Esophagus muscularis mucosa (tissue), 4 donors: ENCODE results near the gene CDC16. TPM values are rescaled to one million over a fixed set of nuclear protein-coding genes. Genes with fewer than 3 reads are reported as not detected.

Experiments
- DNase-seq: peaks from one replicate; pipeline ENCODE4 v3.0.0-alpha.2; 2017; ENCODE audit errors: extremely low spot score
- H3K27ac ChIP-seq, 4 donors: fragments of 200-600 bp; sonication (generic); replicated peaks in 1 of 4; 1 replicate in 3 of 4; 2 replicates in 1 of 4; pipeline ENCODE4 v1.5.1; 2016 to 2019; ENCODE audit warnings: mild to moderate bottlenecking in 1 of 4
- H3K27me3 ChIP-seq, 4 donors: fragments of 200-600 bp; sonication (generic); one replicate each; pipeline versions ENCODE4 v1.5.1 to v1.6.0; 2016 to 2019
- H3K36me3 ChIP-seq, 4 donors: fragments of 200-600 bp; sonication (generic); one replicate each; pipeline ENCODE4 v1.5.1; 2016 to 2019
- H3K4me1 ChIP-seq, 4 donors: fragments of 200-600 bp; sonication (generic); one replicate each; pipeline ENCODE4 v1.5.1; 2016 to 2019
- H3K4me3 ChIP-seq, 4 donors: fragments of 200-600 bp; sonication (generic); 1 replicate in 2 of 4; 2 replicates in 2 of 4; pipeline ENCODE4 v1.5.1; 2016 to 2019; ENCODE audit warnings: mild to moderate bottlenecking in 4 of 4, moderate library complexity in 1 of 4
- H3K9me3 ChIP-seq, 4 donors: fragments of 200-600 bp; sonication (generic); 1 replicate in 3 of 4; 2 replicates in 1 of 4; pipeline ENCODE4 v1.5.1; 2016 to 2019
- EP300 ChIP-seq: sonication (generic); formaldehyde crosslinking; IDR thresholded peaks from one replicate; pipeline ENCODE4 v1.6.1; 2017; ENCODE audit warnings: antibody characterized with exemption
- POLR2A ChIP-seq: fragments of 450-650 bp; IDR thresholded peaks from one replicate; pipeline ENCODE4 v1.6.1; 2017; ENCODE audit warnings: antibody characterized with exemption, moderate library complexity, mild to moderate bottlenecking, low read depth
- POLR2AphosphoS5 ChIP-seq, 2 donors: sonication (generic); formaldehyde crosslinking; IDR thresholded peaks; one replicate each; pipeline ENCODE4 v1.6.1; 2017; ENCODE audit warnings: antibody characterized with exemption in 2 of 2
- WGBS: methylation state at CpG from one replicate; pipeline ENCODE4 v1.1.5; 2018; 5-methylcytosine and 5-hydroxymethylcytosine counted together
- intact Hi-C: fragments of 100-400 bp; cut with DNase I; formaldehyde crosslinking; loops from one replicate; pipeline ENCODE4 v1.15.1; 2023
- total RNA-seq, 4 donors: library from RNA; depleted of rRNA; stranded (reverse); fragments of >200 nt; gene quantifications; one replicate each; pipeline versions ENCODE4 v1.1.0 to v1.2.1, GENCODE V29; 2016
- TF ChIP-seq, protein P1 (sequence below), 3 experiments: fragments of 200-600 bp in 2 of 3; fragments of 450-650 bp in 1 of 3; sonication (generic) in 2 of 3; IDR thresholded peaks; one replicate each; pipeline ENCODE4 v1.5.1; 2017 to 2019; ENCODE audit warnings: antibody characterized with exemption in 3 of 3, mild to moderate bottlenecking in 2 of 3, moderate library complexity in 1 of 3

CDC16 gene
- total RNA-seq, 4 donors from 2014 or later, result 33.0 to 55.6 (median 42.5) TPM

DNA sequence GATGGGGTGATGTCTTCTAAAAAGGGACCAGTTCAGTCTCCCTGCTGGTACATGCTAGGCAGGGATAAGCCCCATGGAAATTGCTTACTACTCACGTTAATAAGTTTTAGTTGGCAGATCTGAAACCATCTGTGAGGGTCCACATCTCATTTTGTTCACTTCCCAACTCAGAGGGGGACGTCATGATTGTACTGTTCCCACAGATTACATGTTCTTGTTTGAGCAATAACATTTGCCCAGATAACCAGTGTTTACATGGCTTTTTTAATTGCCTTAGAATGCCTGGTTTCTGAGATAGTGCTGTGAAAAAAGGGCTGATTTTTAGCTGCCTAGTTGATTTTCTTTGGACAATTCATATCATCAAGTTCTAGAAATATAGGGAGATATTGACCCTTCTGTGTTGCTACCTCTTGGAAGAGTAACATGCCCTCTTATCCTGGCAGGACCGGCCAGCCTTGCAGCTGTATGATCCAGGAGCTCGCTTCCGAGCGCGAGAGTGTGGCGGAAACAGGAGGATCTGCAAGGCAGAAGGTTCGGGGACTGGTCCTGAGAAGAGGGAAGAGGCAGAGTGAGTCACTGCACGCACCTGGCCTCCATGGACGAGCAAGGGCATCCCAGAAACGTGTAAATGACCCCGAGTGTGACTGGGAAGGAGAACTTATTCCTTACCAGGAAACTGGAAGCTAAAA, 69.8 kb downstream of the CDC16 start:
- Histone ChIP-seq H3K9me3 (no peaks in the 10 kb centered on the region), H3K4me3 (no peak overlapping the region), H3K4me1 (no peaks in the 10 kb centered on the region), H3K27ac (no peak overlapping the region), H3K27me3 (no peaks in the 10 kb centered on the region), H3K36me3 (peaks cover 29 to 82% (median 67%) of the 10 kb centered on the region in 4 donors)
- TF ChIP-seq POLR2AphosphoS5 (IDR thresholded peaks at IDR 0.05) (no peak), POLR2A (no peak), EP300 (no peak)
- TF ChIP-seq, protein P1, sequence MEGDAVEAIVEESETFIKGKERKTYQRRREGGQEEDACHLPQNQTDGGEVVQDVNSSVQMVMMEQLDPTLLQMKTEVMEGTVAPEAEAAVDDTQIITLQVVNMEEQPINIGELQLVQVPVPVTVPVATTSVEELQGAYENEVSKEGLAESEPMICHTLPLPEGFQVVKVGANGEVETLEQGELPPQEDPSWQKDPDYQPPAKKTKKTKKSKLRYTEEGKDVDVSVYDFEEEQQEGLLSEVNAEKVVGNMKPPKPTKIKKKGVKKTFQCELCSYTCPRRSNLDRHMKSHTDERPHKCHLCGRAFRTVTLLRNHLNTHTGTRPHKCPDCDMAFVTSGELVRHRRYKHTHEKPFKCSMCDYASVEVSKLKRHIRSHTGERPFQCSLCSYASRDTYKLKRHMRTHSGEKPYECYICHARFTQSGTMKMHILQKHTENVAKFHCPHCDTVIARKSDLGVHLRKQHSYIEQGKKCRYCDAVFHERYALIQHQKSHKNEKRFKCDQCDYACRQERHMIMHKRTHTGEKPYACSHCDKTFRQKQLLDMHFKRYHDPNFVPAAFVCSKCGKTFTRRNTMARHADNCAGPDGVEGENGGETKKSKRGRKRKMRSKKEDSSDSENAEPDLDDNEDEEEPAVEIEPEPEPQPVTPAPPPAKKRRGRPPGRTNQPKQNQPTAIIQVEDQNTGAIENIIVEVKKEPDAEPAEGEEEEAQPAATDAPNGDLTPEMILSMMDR (IDR thresholded peaks at IDR 0.05), result no peak
- intact Hi-C loops, result no loop called here
- no peak for DNase-seq
- 94% methylated on average over 13 of the region's 13 CpGs for WGBS

DNA sequence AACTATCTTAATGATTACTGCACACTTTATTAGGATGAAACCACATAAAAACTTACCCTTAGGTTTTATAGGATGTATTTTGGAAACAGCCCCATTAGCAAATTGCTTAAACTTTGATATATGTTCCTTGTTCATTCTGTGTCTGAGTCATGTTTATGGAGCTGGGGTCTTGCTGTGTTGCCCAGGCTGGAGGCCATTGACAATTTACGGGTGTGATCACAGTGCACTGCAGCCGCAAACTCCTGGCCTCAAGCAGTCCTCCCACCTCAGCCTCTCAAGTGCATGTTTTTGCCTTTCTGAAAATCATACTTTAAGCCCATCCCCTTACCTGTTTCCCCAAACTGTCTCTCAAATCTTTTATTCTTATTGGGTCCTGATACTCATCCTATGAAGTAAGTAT, 74.4 kb downstream of the CDC16 start:
- Histone ChIP-seq H3K9me3 (no peaks in the 10 kb centered on the region), H3K4me1 (peaks cover 6 to 8% (median 7%) of the 10 kb centered on the region in 4 donors), H3K27me3 (no peaks in the 10 kb centered on the region), H3K27ac (no peak overlapping the region), H3K4me3 (no peak overlapping the region), H3K36me3 (peaks cover 10 to 36% (median 28%) of the 10 kb centered on the region in 4 donors)
- WGBS, result 92% methylated on average over 2 of the region's 2 CpGs
- no peak for DNase-seq
- TF ChIP-seq, protein P1 (IDR thresholded peaks at IDR 0.05), result no peak
- TF ChIP-seq EP300 (no peak), POLR2AphosphoS5 (IDR thresholded peaks at IDR 0.05) (no peak), POLR2A (no peak)
- intact Hi-C loops, result no loop called here

DNA sequence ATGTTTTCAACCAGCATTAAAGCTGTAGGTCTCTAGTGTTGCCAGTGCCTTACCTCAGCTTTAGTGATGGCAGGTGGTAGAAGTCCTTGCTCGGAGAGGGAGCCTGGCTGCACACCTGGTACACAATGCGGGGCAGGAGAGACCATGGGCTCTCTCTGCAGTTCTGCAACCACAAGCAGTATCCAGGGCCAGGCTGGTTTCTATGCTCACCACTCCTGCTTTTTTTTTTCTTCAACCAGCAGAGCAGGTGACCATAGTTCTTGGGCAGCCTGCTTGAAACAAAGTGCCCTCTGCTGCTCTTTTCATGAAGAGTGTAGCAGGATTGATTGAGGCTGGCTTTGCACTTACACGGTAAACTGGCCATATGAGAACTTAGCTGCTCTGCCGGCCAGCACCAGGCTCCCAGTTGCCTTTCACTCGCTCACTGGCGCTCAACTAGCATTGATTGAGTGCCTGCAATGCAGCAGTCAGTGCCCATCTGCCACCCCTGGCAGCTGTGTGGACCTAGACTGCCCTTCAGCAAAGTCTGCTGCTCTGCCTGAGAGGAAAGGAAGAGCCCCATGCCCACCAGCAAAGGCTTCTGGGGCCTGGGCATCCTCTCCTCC, 75.2 kb downstream of the CDC16 start:
- intact Hi-C loops, result no loop called here
- no peak overlapping the region for H3K27ac ChIP-seq
- WGBS, result 100% methylated on average over 4 of the region's 6 CpGs
- H3K4me1 ChIP-seq, result peaks cover 6 to 8% (median 7%) of the 10 kb centered on the region in 4 donors
- TF ChIP-seq, protein P1 (IDR thresholded peaks at IDR 0.05), result no peak
- TF ChIP-seq POLR2A (no peak), POLR2AphosphoS5 (IDR thresholded peaks at IDR 0.05) (no peak), EP300 (no peak)
- DNase-seq, result no peak
- peaks cover 10 to 28% (median 20%) of the 10 kb centered on the region in 4 donors for H3K36me3 ChIP-seq
- no peaks in the 10 kb centered on the region for H3K27me3 ChIP-seq
- no peaks in the 10 kb centered on the region for H3K9me3 ChIP-seq
- H3K4me3 ChIP-seq, result no peak overlapping the region

DNA sequence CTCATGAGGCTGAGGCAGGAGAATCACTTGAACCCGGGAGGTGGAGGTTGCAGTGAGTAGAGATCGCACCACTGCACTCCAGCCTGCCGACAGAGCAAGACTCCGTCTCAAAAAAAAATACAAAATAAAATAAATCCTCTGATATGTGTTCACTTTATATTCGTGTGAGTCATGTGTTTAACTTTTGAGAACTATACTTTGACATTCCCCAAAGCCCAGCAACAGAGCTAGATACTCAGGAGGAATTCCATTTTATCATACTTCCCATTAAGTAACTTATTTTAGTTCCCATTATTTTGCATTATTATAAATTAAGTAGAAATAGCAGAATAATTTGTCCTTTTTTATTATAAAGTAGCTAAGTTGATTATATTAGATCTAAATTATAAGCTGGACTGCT, 76.3 kb downstream of the CDC16 start:
- no peak overlapping the region for H3K4me3 ChIP-seq
- no peaks in the 10 kb centered on the region for H3K27me3 ChIP-seq
- peaks cover 16 to 19% (median 17%) of the 10 kb centered on the region in 4 donors for H3K4me1 ChIP-seq
- peaks cover 10 to 18% (median 14%) of the 10 kb centered on the region in 4 donors for H3K36me3 ChIP-seq
- no peak overlapping the region for H3K27ac ChIP-seq
- no peaks in the 10 kb centered on the region for H3K9me3 ChIP-seq
- intact Hi-C loops, result no loop called here
- no peak for DNase-seq
- TF ChIP-seq POLR2AphosphoS5 (IDR thresholded peaks at IDR 0.05), result no peak
- no peak for TF ChIP-seq EP300
- WGBS, result 66% methylated on average over 5 of the region's 5 CpGs

DNA sequence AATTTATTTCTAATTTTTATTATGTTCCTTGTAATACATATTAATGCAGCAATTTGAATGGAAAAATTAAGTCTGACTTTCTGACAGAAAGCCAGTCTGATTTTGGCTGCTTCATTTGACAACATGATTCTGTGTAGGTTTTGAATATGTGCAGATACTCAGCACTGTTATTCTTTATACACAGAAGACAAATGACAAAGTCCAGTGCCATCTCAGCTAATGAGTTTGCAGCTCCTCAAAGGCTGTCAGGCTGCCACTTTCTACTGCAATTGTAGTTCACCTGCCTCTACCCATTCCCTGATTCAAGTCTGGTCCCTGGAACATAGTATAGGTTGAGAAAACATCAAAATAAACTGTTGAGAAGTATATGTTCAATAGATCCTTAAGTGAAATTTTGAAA, 76.7 kb downstream of the CDC16 start:
- intact Hi-C loops, result no loop called here
- Histone ChIP-seq H3K4me3 (no peak overlapping the region), H3K27ac (no peak overlapping the region), H3K36me3 (peaks cover 8 to 14% (median 10%) of the 10 kb centered on the region in 4 donors), H3K27me3 (no peaks in the 10 kb centered on the region), H3K9me3 (no peaks in the 10 kb centered on the region), H3K4me1 (peaks cover 19 to 23% (median 22%) of the 10 kb centered on the region in 4 donors)
- TF ChIP-seq POLR2A (no peak), POLR2AphosphoS5 (IDR thresholded peaks at IDR 0.05) (no peak), EP300 (no peak)
- TF ChIP-seq, protein P1 (IDR thresholded peaks at IDR 0.05), result no peak
- no peak for DNase-seq
